T-cell (primary cell): Measurements from ENCODE around the gene DIPK1B. TPM values are rescaled to one million over a fixed set of nuclear protein-coding genes. Genes with fewer than 3 reads are reported as not detected.
A peak's percentile ranks its signal among the peaks of the same experiment; 100 is the strongest.
"Not testable (repeated sequence)": the region's sequence is repeated elsewhere in the genome, so short reads cannot be mapped to it uniquely, and the experiment has no call there.

Experiments used
- ATAC-seq, 4 experiments: fragments of 200-7000 bp in 3 of 4; fragments of 150-1000 bp in 1 of 4; cut with Tn5 transposase; replicated peaks in 1 of 4; 1 replicate in 3 of 4; 2 replicates in 1 of 4; pipeline ENCODE4 v1.10.0; 2021; ENCODE audit warnings: moderate library complexity in 3 of 4, mild to moderate bottlenecking in 2 of 4, moderate number of reproducible peaks in 1 of 4
- CTCF ChIA-PET, 2 donors: fragments of 300-600 bp; sonication (Branson Sonifier 250); formaldehyde crosslinking; loops; one replicate each; lab custom pipeline; 2022; ENCODE audit warnings: antibody characterized with exemption in 2 of 2; lab: Charles Lee
- POLR2A ChIA-PET, 2 donors: fragments of 300-600 bp; sonication (Branson Sonifier 250); formaldehyde crosslinking; loops; one replicate each; lab custom pipeline; 2022; ENCODE audit warnings: antibody characterized with exemption in 2 of 2; lab: Charles Lee
- DNase-seq, 35 experiments: peaks; one replicate each; pipeline versions ENCODE4 v3.0.0 to v3.0.0-alpha.2; 2013 to 2023
- H3K27ac ChIP-seq: one replicate; pipeline ENCODE4 v1.5.1; 2013; ENCODE audit warnings: low read length
- H3K27me3 ChIP-seq, 2 experiments: replicated peaks in 1 of 2; 1 replicate in 1 of 2; 2 replicates in 1 of 2; pipeline versions ENCODE4 v1.6.1 to v1.7.0; 2013; ENCODE audit warnings: low read length in 1 of 2, mixed read lengths in 1 of 2; ENCODE audit not compliant: control insufficient read depth in 2 of 2, insufficient read depth in 2 of 2; ENCODE audit errors: extremely low read depth in 1 of 2
- H3K36me3 ChIP-seq, 2 donors: 1 replicate in 1 of 2; 2 replicates in 1 of 2; pipeline versions ENCODE4 v1.6.1 to v1.7.0; 2013; ENCODE audit warnings: low read length in 1 of 2; ENCODE audit not compliant: control insufficient read depth in 2 of 2, insufficient read depth in 1 of 2; ENCODE audit errors: extremely low read depth in 1 of 2
- H3K4me1 ChIP-seq, 2 experiments: 1 replicate in 1 of 2; 2 replicates in 1 of 2; pipeline versions ENCODE4 v1.6.1 to v1.7.0; 2013; ENCODE audit warnings: low read length in 2 of 2, mixed read lengths in 1 of 2; ENCODE audit not compliant: insufficient read depth in 2 of 2, control insufficient read depth in 1 of 2; ENCODE audit errors: extremely low read depth in 1 of 2
- H3K4me3 ChIP-seq, 2 donors: 1 replicate in 1 of 2; 2 replicates in 1 of 2; pipeline versions ENCODE4 v1.5.1 to v1.7.0; 2013; ENCODE audit warnings: mild to moderate bottlenecking in 2 of 2, low read length in 1 of 2, moderate library complexity in 1 of 2; ENCODE audit not compliant: control insufficient read depth in 1 of 2; ENCODE audit errors: extremely low read depth in 1 of 2
- H3K9me3 ChIP-seq: 2 replicates; pipeline ENCODE4 v1.7.0; 2013
- H3K27ac Mint-ChIP-seq, 2 donors: one replicate each; pipeline ENCODE4 v1.8.0; 2020 to 2021; ENCODE audit warnings: mild to moderate bottlenecking in 2 of 2, mixed read lengths in 2 of 2
- H3K27me3 Mint-ChIP-seq, 2 donors: one replicate each; pipeline ENCODE4 v1.8.0; 2021 to 2022; ENCODE audit warnings: mixed read lengths in 2 of 2
- H3K36me3 Mint-ChIP-seq: one replicate; pipeline ENCODE4 v1.8.0; 2021; ENCODE audit warnings: mixed read lengths
- H3K4me1 Mint-ChIP-seq, 3 donors: one replicate each; pipeline ENCODE4 v1.8.0; 2020 to 2022; ENCODE audit warnings: mixed read lengths in 3 of 3, mild to moderate bottlenecking in 1 of 3
- H3K4me3 Mint-ChIP-seq, 3 donors: one replicate each; pipeline ENCODE4 v1.8.0; 2020 to 2022; ENCODE audit warnings: mild to moderate bottlenecking in 3 of 3, mixed read lengths in 3 of 3, moderate library complexity in 3 of 3
- H3K9me3 Mint-ChIP-seq, 3 donors: one replicate each; pipeline ENCODE4 v1.8.0; 2020 to 2022; ENCODE audit warnings: mixed read lengths in 3 of 3
- WGBS: methylation state at CpG from one replicate; pipeline ENCODE4 v1.1.5; 2013; ENCODE audit warnings: missing lambda C conversion rate; ENCODE audit not compliant: insufficient coverage; 5-methylcytosine and 5-hydroxymethylcytosine counted together
- total RNA-seq, 35 experiments: library from RNA in 6 of 35; stranded (reverse) in 6 of 35; fragments of 120-200 nt in 1 of 35; gene quantifications; one replicate each; pipeline versions ENCODE4 v1.2.1 to v1.2.4 and lab custom pipeline; 2013 to 2026

The DIPK1B gene
- total RNA-seq, 5 donors from 2014 or later (not counting 1 experiment from before 2014, with no cell fraction given): 0.25 to 2.1 (median 0.77) TPM

GRCh38 chr9:136762915-136763648 lies 50.7 kb downstream of the DIPK1B start:
- H3K36me3 Mint-ChIP-seq: no peaks in the 10 kb centered on the region

DNA sequence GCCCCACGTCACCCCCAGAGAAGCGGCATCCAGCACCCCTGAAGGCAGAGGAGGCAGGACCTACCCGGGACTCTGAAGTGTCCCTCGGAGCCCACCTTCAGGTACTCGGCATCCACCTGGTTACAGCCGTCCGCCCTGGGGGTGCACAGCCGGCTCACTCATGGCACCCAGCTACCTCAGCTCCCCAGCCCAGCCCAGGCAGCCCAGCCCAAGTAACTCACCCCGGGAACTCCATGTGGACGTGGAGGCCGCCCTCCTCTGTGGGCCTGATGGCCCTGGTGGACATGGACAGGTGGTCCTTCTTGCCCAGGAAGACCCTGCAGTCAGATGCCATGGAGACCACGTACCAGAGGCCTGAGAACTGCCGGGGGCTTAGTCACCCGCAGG lies 51.3 kb downstream of the DIPK1B start:
- H3K27me3 Mint-ChIP-seq: peaks cover 7 to 22% of the 10 kb centered on the region in 2 donors
- peaks cover 5 to 18% (median 7%) of the 10 kb centered on the region in 3 donors for H3K4me1 Mint-ChIP-seq
- 92% methylated on average over 13 of the region's 14 CpGs for WGBS
- no peaks in the 10 kb centered on the region for H3K36me3 Mint-ChIP-seq
- no peaks in the 10 kb centered on the region for H3K36me3 ChIP-seq
- no peak overlapping the region for H3K4me3 ChIP-seq
- no peaks in the 10 kb centered on the region for H3K9me3 Mint-ChIP-seq
- CTCF ChIA-PET: no interaction called here
- ATAC-seq: no peak
- POLR2A ChIA-PET: no interaction called here
- no peak overlapping the region for H3K27ac Mint-ChIP-seq
- peaks cover 0 to 12% of the 10 kb centered on the region in 2 experiments for H3K4me1 ChIP-seq
- no peaks in the 10 kb centered on the region for H3K9me3 ChIP-seq
- no peak overlapping the region for H3K27ac ChIP-seq
- DNase-seq: peak in 1 of 35 experiments; percentile 0
- no peak overlapping the region for H3K4me3 Mint-ChIP-seq
- H3K27me3 ChIP-seq: peaks cover 0 to 60% of the 10 kb centered on the region in 2 experiments

More at GRCh38 chr9:136762915-136763648, 50.7 kb downstream of the DIPK1B start:
- Mint-ChIP-seq H3K4me1 (peaks cover 5 to 18% (median 7%) of the 10 kb centered on the region in 3 donors), H3K27me3 (peaks cover 7 to 22% of the 10 kb centered on the region in 2 donors), H3K9me3 (no peaks in the 10 kb centered on the region), H3K27ac (no peak overlapping the region), H3K4me3 (no peak overlapping the region)
- Histone ChIP-seq H3K4me3 (no peak overlapping the region), H3K36me3 (no peaks in the 10 kb centered on the region), H3K4me1 (peaks cover 0 to 12% of the 10 kb centered on the region in 2 experiments), H3K27ac (no peak overlapping the region), H3K9me3 (no peaks in the 10 kb centered on the region), H3K27me3 (peaks cover 0 to 63% of the 10 kb centered on the region in 2 experiments)
- peak in 2 of 4 experiments; percentile 14 to 52 for ATAC-seq
- DNase-seq: peak in 14 of 35 experiments; percentile 9 to 50 (median 26)
- WGBS: 65% methylated on average over 14 of the region's 37 CpGs
- ChIA-PET POLR2A (interaction anchor here in 1 of 2 donors (0.6 kb wide), 1 partner anchor 175 kb away, joined by 8 read pairs; no protein-coding TSS in a partner anchor), CTCF (no interaction called here)

DNA sequence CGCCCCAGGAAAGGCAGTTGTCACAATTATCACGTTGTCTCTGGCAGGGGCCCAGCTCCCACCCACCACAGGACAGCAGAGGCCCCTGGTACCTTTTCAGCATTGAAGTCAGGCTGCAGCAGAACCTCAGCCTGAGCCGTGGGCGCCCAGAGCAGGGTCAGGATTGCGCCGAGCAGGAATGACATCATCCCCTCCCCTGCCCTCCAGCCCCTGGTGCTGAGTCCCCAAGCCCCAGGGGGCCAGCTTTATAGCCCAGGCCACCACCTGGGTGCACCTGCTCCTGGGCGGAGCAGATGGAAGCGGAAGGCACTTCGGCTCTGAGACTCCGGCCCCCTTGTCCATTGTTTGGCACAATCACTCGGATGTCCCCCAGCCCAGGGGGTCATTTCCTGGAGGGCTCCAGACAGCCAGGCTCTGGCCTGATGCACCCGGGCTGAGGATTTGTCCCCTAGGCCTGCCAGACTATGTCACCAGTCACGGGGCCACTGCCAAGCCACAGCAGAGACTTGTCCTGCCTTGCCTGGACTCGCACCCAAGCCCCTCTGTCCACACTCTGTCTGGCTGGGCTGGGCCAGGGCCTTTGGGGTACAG lies 52.0 kb downstream of the DIPK1B start, which contains the start of gene LCN15:
Gene LCN15, minus strand, starts transcription at position 218 of the 591 bp plus-strand sequence. Its CDS starts 30 bp downstream, at position 188.
- no peak within 1 kb of the TSS for H3K4me3 Mint-ChIP-seq
- POLR2A ChIA-PET: no interaction called here

GRCh38 chr9:136765041-136765440 lies 52.7 kb downstream of the DIPK1B start:
- ATAC-seq: no peak

More for the DNA sequence above, 52.0 kb downstream of the DIPK1B start, which contains the start of gene LCN15:
- peaks cover 0 to 12% of the 10 kb centered on the region in 2 experiments for H3K4me1 ChIP-seq
- ATAC-seq (no peak), DNase-seq (no peak)
- H3K9me3 ChIP-seq: no peaks in the 10 kb centered on the region
- H3K27ac ChIP-seq: no peak within 1 kb of the TSS
- peaks cover 0 to 60% of the 10 kb centered on the region in 2 experiments for H3K27me3 ChIP-seq
- H3K27me3 Mint-ChIP-seq: peaks cover 7 to 22% of the 10 kb centered on the region in 2 donors
- no peaks in the 10 kb centered on the region for H3K36me3 Mint-ChIP-seq
- H3K36me3 ChIP-seq: no peaks in the 10 kb centered on the region
- H3K4me1 Mint-ChIP-seq: peaks cover 5 to 18% (median 7%) of the 10 kb centered on the region in 3 donors
- WGBS: 86% methylated on average over 14 of the region's 14 CpGs
- no peak within 1 kb of the TSS for H3K4me3 ChIP-seq
- no peak within 1 kb of the TSS for H3K27ac Mint-ChIP-seq
- CTCF ChIA-PET: no interaction called here
- H3K9me3 Mint-ChIP-seq: no peaks in the 10 kb centered on the region

GRCh38 chr9:136765745-136766409 lies 53.5 kb downstream of the DIPK1B start:
- peak overlapping the region in 1 of 2 donors; percentile 46 for H3K27ac Mint-ChIP-seq
- CTCF ChIA-PET: interaction anchor here in 1 of 2 donors (0.6 kb wide), 2 partner anchors 38 to 657 kb away, joined by 3 to 5 read pairs; partner anchors contain the start of genes EXD3 and NOXA1
- H3K36me3 Mint-ChIP-seq, ATAC-seq, H3K27ac ChIP-seq, H3K4me3 ChIP-seq, H3K9me3 ChIP-seq, POLR2A ChIA-PET, H3K4me3 Mint-ChIP-seq, H3K36me3 ChIP-seq, H3K9me3 Mint-ChIP-seq: not testable (repeated sequence)
- DNase-seq: peak in 1 of 35 experiments; percentile 0
- WGBS: 63% methylated on average over 5 of the region's 14 CpGs
- peaks cover 0 to 49% of the 10 kb centered on the region in 2 experiments for H3K27me3 ChIP-seq
- peaks cover 10 to 18% of the 10 kb centered on the region in 2 donors for H3K27me3 Mint-ChIP-seq
- peaks cover 0 to 16% of the 10 kb centered on the region in 2 experiments for H3K4me1 ChIP-seq
- H3K4me1 Mint-ChIP-seq: peaks cover 5 to 16% (median 11%) of the 10 kb centered on the region in 3 donors

More at GRCh38 chr9:136765041-136765440, 52.7 kb downstream of the DIPK1B start:
- no peak overlapping the region for H3K27ac Mint-ChIP-seq
- peaks cover 10 to 21% of the 10 kb centered on the region in 2 donors for H3K27me3 Mint-ChIP-seq
- H3K4me3 ChIP-seq: no peak overlapping the region
- CTCF ChIA-PET: no interaction called here
- H3K4me1 ChIP-seq: peaks cover 0 to 16% of the 10 kb centered on the region in 2 experiments
- H3K27me3 ChIP-seq: peaks cover 0 to 57% of the 10 kb centered on the region in 2 experiments
- WGBS: 96% methylated on average over 11 of the region's 14 CpGs
- POLR2A ChIA-PET: no interaction called here
- no peak overlapping the region for H3K27ac ChIP-seq
- no peaks in the 10 kb centered on the region for H3K9me3 ChIP-seq
- H3K9me3 Mint-ChIP-seq: no peaks in the 10 kb centered on the region
- H3K36me3 Mint-ChIP-seq: no peaks in the 10 kb centered on the region
- no peak overlapping the region for H3K4me3 Mint-ChIP-seq
- H3K4me1 Mint-ChIP-seq: peaks cover 5 to 20% (median 11%) of the 10 kb centered on the region in 3 donors
- DNase-seq: peak in 1 of 35 experiments; percentile 0
- H3K36me3 ChIP-seq: no peaks in the 10 kb centered on the region
